ENCODE results near the gene TARP.
"Not testable (repeated sequence)": the region's sequence is repeated elsewhere in the genome, so short reads cannot be mapped to it uniquely, and the experiment has no call there.

TARP gene

DNA sequence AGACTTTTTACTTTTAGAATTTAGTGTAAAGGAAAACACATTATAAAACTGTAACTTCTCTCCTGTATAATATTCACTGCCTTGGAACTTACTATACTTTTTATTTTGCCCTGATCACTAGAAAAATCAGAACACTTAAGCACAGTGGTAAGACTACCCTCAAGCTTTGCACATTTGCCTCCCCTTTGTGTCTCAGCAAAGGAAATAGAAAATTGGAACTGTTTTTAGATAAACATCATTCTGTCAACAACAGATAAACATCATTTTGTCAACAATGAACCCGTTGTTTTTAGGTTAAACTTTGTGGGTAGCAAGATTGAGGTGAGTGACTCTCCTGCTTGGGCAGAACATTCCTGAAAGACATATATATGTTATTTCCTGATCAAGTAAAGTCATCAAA lies 8.8 kb downstream of the TARP start:
- H3K27me3 Mint-ChIP-seq; H3K9me3 Mint-ChIP-seq; H3K27ac Mint-ChIP-seq; H3K4me1 Mint-ChIP-seq (ENCODE audit: low read depth); intact Hi-C loops (cut with micrococcal nuclease); H3K36me3 Mint-ChIP-seq (ENCODE audit: low read depth); H3K4me3 Mint-ChIP-seq: not testable (repeated sequence)

DNA sequence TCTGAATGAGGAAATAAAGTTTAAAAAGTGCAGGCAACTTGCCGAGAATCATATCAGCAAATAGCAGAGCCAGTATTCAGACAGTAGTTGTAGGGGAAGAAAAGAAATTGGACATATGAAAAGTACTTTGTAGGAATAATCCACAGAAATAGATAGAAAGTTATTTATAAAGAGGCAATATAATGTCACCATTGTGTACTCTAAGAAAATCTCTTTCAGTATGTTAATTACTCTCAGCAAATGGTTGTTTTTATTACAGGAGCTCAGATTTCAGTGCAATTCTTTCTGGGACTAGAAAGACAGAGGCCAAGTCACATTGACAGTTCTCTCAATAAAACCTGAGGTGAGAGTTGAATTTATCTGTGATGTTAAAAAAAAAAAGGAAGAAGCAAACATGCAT lies 10.2 kb downstream of the TARP start:
- H3K9me3 Mint-ChIP-seq; H3K4me3 Mint-ChIP-seq; H3K27ac Mint-ChIP-seq; H3K27me3 Mint-ChIP-seq; H3K36me3 Mint-ChIP-seq (ENCODE audit: low read depth); intact Hi-C loops (cut with micrococcal nuclease): not testable (repeated sequence)
- peaks cover 10% of the 10 kb centered on the region for H3K4me1 Mint-ChIP-seq (ENCODE audit: low read depth)

DNA sequence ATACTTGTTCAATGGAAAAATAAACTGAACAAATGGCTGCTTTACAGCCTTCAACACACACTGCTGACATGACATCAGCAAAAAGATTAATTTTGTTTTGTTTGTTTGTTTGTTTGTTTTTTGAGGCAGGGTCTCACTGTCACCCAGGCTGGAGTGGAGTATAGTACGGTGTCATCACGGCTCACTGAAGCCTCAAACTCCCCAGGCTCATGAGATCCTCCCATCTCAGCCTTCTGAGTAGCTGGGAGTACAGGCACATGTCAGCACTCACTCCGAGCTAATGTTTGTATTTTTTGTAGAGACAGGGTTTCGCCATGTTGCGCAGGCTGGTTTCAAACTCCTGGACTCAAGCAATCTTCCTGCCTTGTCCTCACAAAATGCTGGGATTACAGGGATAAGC lies 10.9 kb downstream of the TARP start:
- Mint-ChIP-seq H3K4me3 (no peak overlapping the region), H3K27ac (no peak overlapping the region)
- intact Hi-C loops (cut with micrococcal nuclease) = no loop called here

DNA sequence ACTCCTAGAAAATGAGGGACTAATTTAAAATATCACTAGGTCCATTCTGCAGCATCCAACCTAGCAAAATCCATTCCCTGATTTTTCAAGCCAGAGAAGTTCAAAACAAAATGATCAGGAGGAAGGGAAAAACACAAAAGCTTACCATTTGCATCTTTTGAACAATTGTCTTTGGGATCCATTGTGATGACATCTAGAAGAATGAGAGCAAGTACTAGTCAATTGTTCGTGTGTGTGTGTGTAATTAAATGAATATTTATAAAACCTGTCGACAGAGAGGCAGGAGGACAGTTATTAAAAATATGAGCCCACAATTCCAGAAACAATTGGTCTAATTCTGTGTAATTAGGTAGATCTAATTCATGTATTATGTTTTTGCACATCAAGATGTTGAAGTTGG lies 11.4 kb downstream of the TARP start:
- H3K27ac Mint-ChIP-seq; intact Hi-C loops (cut with micrococcal nuclease); H3K4me3 Mint-ChIP-seq; H3K36me3 Mint-ChIP-seq (ENCODE audit: low read depth); H3K9me3 Mint-ChIP-seq; H3K27me3 Mint-ChIP-seq: not testable (repeated sequence)
- H3K4me1 Mint-ChIP-seq (ENCODE audit: low read depth) = peaks cover 22% of the 10 kb centered on the region

More for the DNA sequence above, 10.9 kb downstream of the TARP start:
- H3K36me3 Mint-ChIP-seq (ENCODE audit: low read depth) = no peaks in the 10 kb centered on the region
- no peaks in the 10 kb centered on the region for H3K9me3 Mint-ChIP-seq
- no peaks in the 10 kb centered on the region for H3K27me3 Mint-ChIP-seq
- H3K4me1 Mint-ChIP-seq (ENCODE audit: low read depth) = peaks cover 17% of the 10 kb centered on the region

DNA sequence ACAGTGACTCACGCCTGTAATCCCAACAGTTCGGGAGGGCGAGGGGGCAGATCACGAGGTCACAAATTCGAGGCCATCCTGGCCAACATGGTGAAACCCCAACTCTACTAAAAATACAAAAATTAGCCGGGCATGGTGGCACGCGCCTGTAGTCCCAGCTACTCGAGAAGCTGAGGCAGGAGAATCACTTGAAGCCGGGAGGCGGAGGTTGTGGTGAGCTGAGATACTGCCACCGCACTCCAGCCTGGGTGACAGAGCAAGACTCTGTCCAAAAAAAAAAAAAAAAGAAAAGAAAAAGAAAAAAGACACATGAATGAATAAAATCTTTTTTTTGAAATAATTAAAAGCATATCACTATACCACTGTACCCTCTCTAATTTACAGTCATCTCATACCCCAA lies 11.8 kb downstream of the TARP start:
- H3K9me3 Mint-ChIP-seq; H3K27ac Mint-ChIP-seq; H3K36me3 Mint-ChIP-seq (ENCODE audit: low read depth); intact Hi-C loops (cut with micrococcal nuclease); H3K4me3 Mint-ChIP-seq; H3K27me3 Mint-ChIP-seq: not testable (repeated sequence)
- H3K4me1 Mint-ChIP-seq (ENCODE audit: low read depth) = peaks cover 24% of the 10 kb centered on the region

DNA sequence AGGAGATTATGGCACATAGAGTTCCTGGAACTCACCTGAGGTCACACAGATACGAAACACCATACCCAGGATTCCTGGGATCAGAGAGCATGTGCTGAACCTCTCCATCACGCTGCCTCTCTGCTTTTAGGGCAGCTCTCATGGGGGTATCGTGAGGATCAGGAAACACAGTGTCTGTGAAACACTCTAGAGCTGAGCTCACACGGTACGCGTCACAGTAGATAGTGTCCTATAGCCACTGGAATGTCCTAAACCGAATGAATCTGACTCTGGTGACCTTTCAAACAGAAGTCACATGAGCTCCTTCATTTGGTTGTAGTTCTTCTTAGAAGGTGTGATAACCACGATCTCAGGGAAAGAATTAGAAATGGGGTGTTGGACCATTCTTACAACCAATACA lies 14.3 kb downstream of the TARP start:
- H3K4me3 Mint-ChIP-seq; intact Hi-C loops (cut with micrococcal nuclease); H3K27me3 Mint-ChIP-seq; H3K27ac Mint-ChIP-seq; H3K9me3 Mint-ChIP-seq; H3K36me3 Mint-ChIP-seq (ENCODE audit: low read depth): not testable (repeated sequence)
- peaks cover 31% of the 10 kb centered on the region for H3K4me1 Mint-ChIP-seq (ENCODE audit: low read depth)

DNA sequence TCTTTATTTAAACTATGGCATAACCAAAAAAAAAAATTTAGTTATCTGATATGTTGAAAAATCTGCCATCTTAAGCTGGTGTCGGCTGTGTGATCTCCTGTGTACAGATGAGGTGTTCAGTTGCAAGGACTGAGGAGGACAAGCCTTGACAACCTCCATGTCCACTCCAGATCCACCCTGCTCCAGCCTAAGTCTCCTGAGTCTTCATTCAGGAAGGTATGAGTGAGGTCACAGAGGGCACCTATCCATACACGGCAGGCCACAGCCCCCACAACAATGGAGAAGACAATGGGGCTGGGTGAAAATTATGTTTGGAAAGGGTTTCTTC lies 16.1 kb downstream of the TARP start:
- Mint-ChIP-seq H3K27me3 (no peaks in the 10 kb centered on the region), H3K9me3 (no peaks in the 10 kb centered on the region), H3K36me3 (ENCODE audit: low read depth) (no peaks in the 10 kb centered on the region), H3K4me1 (ENCODE audit: low read depth) (peaks cover 33% of the 10 kb centered on the region), H3K27ac (peak overlapping the region; percentile 85), H3K4me3 (peak overlapping the region; percentile 30)
- intact Hi-C loops (cut with micrococcal nuclease) = no loop called here

DNA sequence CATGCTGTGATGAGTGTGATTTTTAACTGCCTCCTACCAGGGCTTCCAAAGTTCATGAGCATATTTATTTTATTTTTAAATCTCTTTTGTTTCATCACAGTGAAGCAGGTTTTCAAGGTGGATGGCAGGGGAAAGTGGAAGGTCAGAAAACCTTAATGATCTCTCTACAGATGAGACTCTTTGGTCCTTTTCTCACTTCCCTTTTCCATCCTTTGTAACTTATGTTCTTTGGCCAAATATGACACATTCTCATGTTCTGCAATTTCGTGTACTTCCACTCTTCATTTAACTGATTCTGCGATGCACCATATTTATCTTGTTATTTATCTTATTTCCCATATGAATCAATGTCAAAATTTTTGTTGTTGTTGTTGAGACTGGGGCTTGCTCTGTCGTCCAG lies 23.6 kb downstream of the TARP start:
- H3K36me3 Mint-ChIP-seq (ENCODE audit: low read depth); H3K4me3 Mint-ChIP-seq; H3K27ac Mint-ChIP-seq; H3K9me3 Mint-ChIP-seq; intact Hi-C loops (cut with micrococcal nuclease); H3K27me3 Mint-ChIP-seq: not testable (repeated sequence)
- peaks cover 15% of the 10 kb centered on the region for H3K4me1 Mint-ChIP-seq (ENCODE audit: low read depth)

DNA sequence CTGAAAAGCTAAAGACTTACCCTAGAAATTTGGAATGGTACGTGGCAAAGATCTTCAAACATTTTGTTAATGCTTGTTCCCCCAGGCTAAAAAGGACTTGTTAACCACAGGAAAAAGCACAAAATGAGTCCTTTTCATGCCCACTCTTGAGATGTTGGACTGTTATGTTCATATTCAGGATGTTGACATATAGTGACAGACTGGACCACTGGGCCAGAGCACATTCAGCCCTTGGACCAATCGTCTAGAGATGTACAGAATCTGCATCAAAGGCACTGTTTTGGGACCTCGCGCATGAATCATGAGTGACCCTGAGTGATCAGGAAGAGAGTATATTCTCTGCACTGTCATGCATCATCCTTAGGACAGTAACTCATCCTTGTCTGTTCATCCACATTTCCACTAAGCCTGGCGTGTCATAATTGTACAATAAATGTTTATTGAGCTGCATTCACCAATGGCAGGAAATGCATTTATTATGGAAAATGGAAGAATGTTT lies 25.3 kb downstream of the TARP start:
- no peak overlapping the region for H3K27ac Mint-ChIP-seq
- no peaks in the 10 kb centered on the region for H3K27me3 Mint-ChIP-seq
- H3K4me1 Mint-ChIP-seq (ENCODE audit: low read depth) = peaks cover 14% of the 10 kb centered on the region
- intact Hi-C loops (cut with micrococcal nuclease) = no loop called here
- H3K4me3 Mint-ChIP-seq = no peak overlapping the region
- no peaks in the 10 kb centered on the region for H3K36me3 Mint-ChIP-seq (ENCODE audit: low read depth)
- no peaks in the 10 kb centered on the region for H3K9me3 Mint-ChIP-seq

DNA sequence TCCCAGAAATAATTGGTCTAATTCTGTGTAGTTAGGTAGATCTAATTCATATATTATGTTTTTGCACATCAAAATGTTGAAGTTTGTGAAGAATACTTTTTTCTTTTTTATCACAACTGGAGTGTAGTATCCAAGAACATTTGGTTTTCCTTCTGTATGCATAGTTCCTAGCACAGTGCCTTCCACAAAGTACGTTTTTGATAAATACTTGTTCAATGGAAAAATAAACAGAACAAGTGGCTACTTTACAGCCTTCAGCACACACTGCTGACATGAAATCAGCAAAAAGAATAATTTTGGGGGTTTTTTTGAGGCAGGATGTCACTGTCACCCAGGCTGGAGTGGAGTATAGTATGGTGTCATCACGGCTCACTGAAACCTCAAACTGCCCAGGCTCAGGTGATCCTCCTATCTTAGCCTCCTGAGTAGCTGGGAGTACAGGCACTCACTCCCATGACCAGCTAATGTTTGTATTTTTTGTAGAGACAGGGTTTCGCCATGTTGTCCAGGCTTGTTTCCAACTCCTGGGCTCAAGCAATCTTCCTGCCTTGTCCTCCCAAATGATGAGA lies 27.9 kb downstream of the TARP start:
- Mint-ChIP-seq H3K27ac (no peak overlapping the region), H3K27me3 (no peaks in the 10 kb centered on the region), H3K4me3 (no peak overlapping the region), H3K9me3 (no peaks in the 10 kb centered on the region), H3K36me3 (ENCODE audit: low read depth) (no peaks in the 10 kb centered on the region), H3K4me1 (ENCODE audit: low read depth) (peaks cover 13% of the 10 kb centered on the region)
- intact Hi-C loops (cut with micrococcal nuclease) = no loop called here

DNA sequence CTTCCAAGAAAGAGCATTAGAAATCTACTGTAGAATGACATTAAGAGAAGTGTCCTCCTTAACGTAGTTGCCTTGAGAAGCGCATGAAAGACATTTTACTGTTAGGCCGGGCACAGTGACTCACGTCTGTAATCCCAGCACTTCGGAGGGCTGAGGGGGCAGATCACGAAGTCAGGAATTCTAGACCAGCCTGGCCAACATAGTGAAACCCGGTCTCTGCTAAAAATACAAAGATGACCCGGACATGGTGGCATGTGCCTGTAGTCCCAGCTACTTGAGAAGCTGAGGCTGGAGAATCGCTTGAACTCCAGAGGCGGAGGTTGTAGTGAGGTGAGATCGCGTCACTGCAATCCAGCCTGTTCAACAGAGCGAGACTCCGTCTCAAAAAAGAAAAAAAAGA lies 28.9 kb downstream of the TARP start:
- no peaks in the 10 kb centered on the region for H3K27me3 Mint-ChIP-seq
- no peak overlapping the region for H3K27ac Mint-ChIP-seq
- no peak overlapping the region for H3K4me3 Mint-ChIP-seq
- H3K4me1 Mint-ChIP-seq (ENCODE audit: low read depth) = peaks cover 8% of the 10 kb centered on the region
- no peaks in the 10 kb centered on the region for H3K36me3 Mint-ChIP-seq (ENCODE audit: low read depth)
- intact Hi-C loops (cut with micrococcal nuclease) = no loop called here
- no peaks in the 10 kb centered on the region for H3K9me3 Mint-ChIP-seq

DNA sequence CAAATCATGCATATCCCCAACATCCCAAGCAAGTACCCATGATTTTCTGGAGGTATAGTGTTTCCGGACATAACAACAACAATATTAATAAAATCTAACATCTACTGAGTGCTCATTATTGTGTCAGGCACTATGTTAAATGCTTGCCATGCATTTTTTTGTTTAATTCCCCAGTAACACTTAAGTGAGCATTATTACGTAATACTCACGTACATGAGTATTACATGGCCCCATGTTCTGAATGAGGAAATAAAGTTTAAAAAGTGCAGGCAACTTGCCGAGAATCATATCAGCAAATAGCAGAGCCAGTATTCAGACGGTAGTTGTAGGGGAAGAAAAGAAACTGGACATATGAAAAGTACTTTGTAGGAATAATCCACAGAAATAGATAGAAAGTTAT lies 30.1 kb downstream of the TARP start:
- intact Hi-C loops (cut with micrococcal nuclease); H3K27ac Mint-ChIP-seq; H3K9me3 Mint-ChIP-seq; H3K4me3 Mint-ChIP-seq; H3K27me3 Mint-ChIP-seq; H3K4me1 Mint-ChIP-seq (ENCODE audit: low read depth); H3K36me3 Mint-ChIP-seq (ENCODE audit: low read depth): not testable (repeated sequence)

DNA sequence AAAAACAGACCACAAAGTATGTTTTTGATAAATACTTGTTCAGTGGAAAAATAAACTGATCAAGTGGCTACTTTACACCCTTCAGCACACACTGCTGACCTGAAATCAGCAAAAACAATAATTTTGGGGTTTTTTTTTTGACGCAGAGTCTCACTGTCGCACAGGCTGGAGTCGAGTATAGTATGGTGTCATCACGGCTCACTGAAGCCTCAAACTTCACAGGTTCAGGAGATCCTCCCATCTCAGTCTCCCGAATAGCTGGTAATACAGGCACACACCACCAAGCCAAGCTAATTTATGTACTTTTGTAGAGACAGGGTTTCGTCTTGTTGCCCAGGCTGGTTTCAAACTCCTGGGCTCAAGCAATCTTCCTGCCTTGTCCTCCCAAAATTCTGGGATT lies 30.6 kb downstream of the TARP start:
- Mint-ChIP-seq H3K9me3 (no peaks in the 10 kb centered on the region), H3K4me3 (no peak overlapping the region), H3K4me1 (ENCODE audit: low read depth) (peaks cover 8% of the 10 kb centered on the region), H3K27ac (no peak overlapping the region), H3K27me3 (no peaks in the 10 kb centered on the region), H3K36me3 (ENCODE audit: low read depth) (no peaks in the 10 kb centered on the region)
- intact Hi-C loops (cut with micrococcal nuclease) = no loop called here

DNA sequence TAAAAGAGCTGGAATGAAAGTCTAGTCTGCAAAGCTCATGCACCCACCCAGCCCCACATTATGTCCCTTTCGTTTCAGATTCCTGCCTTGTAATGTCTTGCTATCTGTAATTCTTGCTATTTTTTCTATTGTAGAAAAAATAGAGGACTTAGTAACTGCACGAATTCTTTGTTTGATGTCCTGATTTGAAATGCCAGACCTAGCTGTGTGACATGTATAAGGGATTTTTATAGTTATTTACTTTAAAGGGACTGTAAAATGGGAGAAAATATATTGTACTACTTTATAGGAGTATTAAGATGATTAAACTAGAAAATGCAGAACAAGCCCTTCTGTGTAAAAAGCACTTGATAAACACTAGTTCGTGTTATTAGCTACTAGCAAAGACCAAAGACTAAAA lies 32.4 kb downstream of the TARP start:
- H3K27me3 Mint-ChIP-seq = no peaks in the 10 kb centered on the region
- no peaks in the 10 kb centered on the region for H3K36me3 Mint-ChIP-seq (ENCODE audit: low read depth)
- H3K27ac Mint-ChIP-seq = no peak overlapping the region
- H3K4me1 Mint-ChIP-seq (ENCODE audit: low read depth) = peaks cover 8% of the 10 kb centered on the region
- H3K4me3 Mint-ChIP-seq = no peak overlapping the region
- no peaks in the 10 kb centered on the region for H3K9me3 Mint-ChIP-seq
- intact Hi-C loops (cut with micrococcal nuclease) = no loop called here

DNA sequence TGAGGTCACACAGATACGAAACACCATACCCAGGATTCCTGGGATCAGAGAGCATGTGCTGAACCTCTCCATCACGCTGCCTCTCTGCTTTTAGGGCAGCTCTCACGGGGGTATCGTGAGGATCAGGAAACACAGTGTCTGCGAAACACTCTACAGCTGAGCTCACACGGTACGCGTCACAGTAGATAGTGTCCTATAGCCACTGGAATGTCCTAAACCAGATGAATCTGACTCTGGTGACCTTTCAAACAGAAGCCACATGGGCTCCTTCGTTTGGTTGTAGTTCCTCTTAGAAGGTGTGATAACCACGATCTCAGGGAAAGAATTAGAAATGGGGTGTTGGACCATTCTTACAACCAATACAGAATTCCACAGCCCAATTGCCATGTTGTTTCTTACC lies 34.3 kb downstream of the TARP start:
- H3K36me3 Mint-ChIP-seq (ENCODE audit: low read depth); intact Hi-C loops (cut with micrococcal nuclease); H3K4me1 Mint-ChIP-seq (ENCODE audit: low read depth); H3K27ac Mint-ChIP-seq; H3K9me3 Mint-ChIP-seq; H3K4me3 Mint-ChIP-seq; H3K27me3 Mint-ChIP-seq: not testable (repeated sequence)
